SK-N-SH treated with all-trans-retinoic acid at 6 μM for 48 hours (cell line): Measurements from ENCODE around the gene STAC2.

ENCODE experiments used
- ATAC-seq: fragments of 200-7000 bp; cut with Tn5 transposase; 3 replicates; pipeline ENCODE4 v1.9.1; 2020; ENCODE audit warnings: mild to moderate bottlenecking, moderate library complexity
- ARNTL ChIP-seq: fragments of 450-650 bp; formaldehyde crosslinking; IDR thresholded peaks from 2 replicates; pipeline ENCODE4 v1.5.0; 2020; ENCODE audit warnings: low read depth, mild to moderate bottlenecking, moderate library complexity, borderline replicate concordance
- BACH2 ChIP-seq: fragments of 250-450 bp; sonication (Bioruptor Pico); IDR thresholded peaks from 2 replicates; pipeline ENCODE4 v1.9.0; 2021; ENCODE audit warnings: mild to moderate bottlenecking, borderline replicate concordance
- CSDC2 ChIP-seq: fragments of 250-450 bp; sonication (Bioruptor Pico); IDR thresholded peaks from 2 replicates; pipeline ENCODE4 v1.5.0; 2020; ENCODE audit warnings: mild to moderate bottlenecking, moderate library complexity
- GLIS3 ChIP-seq: fragments of 250-450 bp; sonication (Bioruptor Pico); IDR thresholded peaks from 2 replicates; pipeline ENCODE4 v1.5.0; 2020; ENCODE audit warnings: mild to moderate bottlenecking, moderate library complexity
- OSR1 ChIP-seq: fragments of 250-450 bp; sonication (Bioruptor Pico); IDR thresholded peaks from 2 replicates; pipeline ENCODE4 v1.8.0; 2022; ENCODE audit warnings: moderate library complexity, mild to moderate bottlenecking, inconsistent platforms
- RARB ChIP-seq: fragments of 250-450 bp; sonication (Bioruptor Pico); IDR thresholded peaks from 2 replicates; pipeline ENCODE4 v1.8.0; 2021; ENCODE audit warnings: mild to moderate bottlenecking, moderate library complexity
- TOX ChIP-seq: fragments of 250-450 bp; sonication (Bioruptor Pico); IDR thresholded peaks from 2 replicates; pipeline ENCODE4 v1.8.0; 2021; ENCODE audit warnings: mild to moderate bottlenecking, moderate library complexity, borderline replicate concordance
- TSHZ2 ChIP-seq: fragments of 250-450 bp; sonication (Bioruptor Pico); IDR thresholded peaks from 2 replicates; pipeline ENCODE4 v1.5.0; 2020; ENCODE audit warnings: mild to moderate bottlenecking, moderate library complexity
- ZC3H10 ChIP-seq: fragments of 250-450 bp; sonication (Bioruptor Pico); IDR thresholded peaks from 2 replicates; pipeline ENCODE4 v1.5.1; 2021; ENCODE audit warnings: mild to moderate bottlenecking, moderate library complexity
- ZFP3 ChIP-seq: fragments of 250-450 bp; sonication (Bioruptor Pico); IDR thresholded peaks from 2 replicates; pipeline ENCODE4 v1.5.0; 2020; ENCODE audit warnings: mild to moderate bottlenecking, moderate library complexity
- ZFP30 ChIP-seq: fragments of 450-650 bp; formaldehyde crosslinking; IDR thresholded peaks from 2 replicates; pipeline ENCODE4 v1.5.0; 2022; ENCODE audit warnings: mild to moderate bottlenecking, moderate library complexity
- ZNF565 ChIP-seq: fragments of 450-650 bp; formaldehyde crosslinking; conservative IDR thresholded peaks from 2 replicates; pipeline ENCODE4 v1.5.0; 2020; ENCODE audit warnings: low read depth, mild to moderate bottlenecking, moderate library complexity
- ZNF70 ChIP-seq: fragments of 450-650 bp; formaldehyde crosslinking; IDR thresholded peaks from 2 replicates; pipeline ENCODE4 v1.5.0; 2020; ENCODE audit warnings: mild to moderate bottlenecking, moderate library complexity
- TF ChIP-seq, protein P1 (sequence below): fragments of 250-450 bp; sonication (Bioruptor Pico); IDR thresholded peaks from 2 replicates; pipeline ENCODE4 v1.8.0; 2020; ENCODE audit warnings: mild to moderate bottlenecking, moderate library complexity, borderline replicate concordance
- TF ChIP-seq, protein P2 (sequence below): fragments of 250-450 bp; sonication (Bioruptor Pico); IDR thresholded peaks from 2 replicates; pipeline ENCODE4 v1.5.1; 2021; ENCODE audit warnings: mild to moderate bottlenecking, moderate library complexity

STAC2 gene

DNA sequence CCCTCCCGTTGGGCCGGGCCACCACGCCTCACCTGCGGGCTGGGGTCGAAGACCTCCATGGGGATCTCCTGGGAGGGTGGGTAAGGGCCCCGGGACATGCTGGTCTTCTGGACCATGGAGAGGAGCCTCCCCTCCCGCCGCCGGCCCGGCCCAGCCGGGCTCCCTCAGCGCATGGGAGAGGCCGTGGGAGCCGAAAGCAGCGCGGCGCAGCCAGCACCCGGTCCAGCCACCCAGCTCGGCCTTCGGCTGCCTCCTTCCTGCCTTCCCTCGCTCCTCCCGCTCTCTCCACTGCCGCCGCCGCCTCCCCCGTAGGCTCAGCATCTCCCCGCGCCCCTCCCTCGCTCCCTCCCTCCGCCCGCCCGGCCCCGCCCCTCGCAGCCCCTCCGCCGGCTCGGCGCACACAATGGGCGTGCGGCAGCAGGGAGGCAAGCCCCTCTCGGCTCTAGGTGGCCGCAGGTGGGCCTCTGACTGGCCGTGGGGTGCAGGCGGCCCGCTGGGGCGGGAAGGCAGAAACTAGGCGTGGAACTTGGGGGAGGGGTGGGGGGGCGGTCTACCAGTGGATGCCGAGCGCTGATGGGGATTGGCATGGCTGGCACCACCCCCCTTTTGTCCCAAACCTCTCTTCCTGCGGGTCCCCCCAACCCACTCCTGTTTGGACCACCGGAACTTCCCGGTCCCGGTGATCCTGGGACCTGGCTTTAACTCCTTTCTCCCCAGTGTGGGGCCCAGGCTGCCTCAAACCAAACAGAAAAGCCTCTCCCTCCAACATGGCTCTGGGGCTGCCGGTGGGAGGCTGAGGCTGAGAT lies 28.2 kb downstream of the STAC2 start, which contains the start of gene CACNB1:
CACNB1 (minus strand) TSS at position 290 of the 806 bp plus-strand sequence; CDS start at position 116, 174 bp downstream.
- no peak for TF ChIP-seq ARNTL (CRISPR knock-in tag)
- TF ChIP-seq, all 23 proteins: peak for 0
- peak; percentile 86 for ATAC-seq

DNA sequence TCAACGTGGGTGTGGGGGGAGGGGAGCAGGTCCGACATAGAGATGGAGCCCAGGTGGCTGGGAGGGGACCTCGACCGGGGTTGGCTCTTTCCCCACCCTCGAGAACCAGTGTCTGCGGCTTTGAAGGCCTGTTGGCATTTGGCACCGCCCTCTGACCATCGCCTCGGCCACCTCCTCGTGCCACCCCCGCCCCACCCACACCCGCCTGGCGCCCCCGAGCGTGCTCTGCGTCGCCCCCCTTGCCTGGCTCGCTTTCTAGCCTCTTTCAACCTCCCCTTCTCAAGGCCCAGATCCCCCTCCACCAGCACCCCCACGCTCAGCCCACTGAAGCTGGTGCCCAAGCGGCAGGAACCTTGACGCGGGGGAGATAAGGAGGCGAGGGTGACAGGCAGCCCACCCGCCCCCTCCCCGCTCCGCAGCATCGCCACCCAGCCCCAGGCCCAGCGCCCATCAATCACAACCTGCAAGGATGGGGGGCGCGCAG lies 28.9 kb downstream of the STAC2 start:
- TF ChIP-seq OSR1 (CRISPR knock-in tag) (no peak), ZC3H10 (CRISPR knock-in tag) (no peak), ZNF565 (CRISPR knock-in tag) (no peak), ZFP30 (no peak)
- peak; percentile 41 for ATAC-seq

DNA sequence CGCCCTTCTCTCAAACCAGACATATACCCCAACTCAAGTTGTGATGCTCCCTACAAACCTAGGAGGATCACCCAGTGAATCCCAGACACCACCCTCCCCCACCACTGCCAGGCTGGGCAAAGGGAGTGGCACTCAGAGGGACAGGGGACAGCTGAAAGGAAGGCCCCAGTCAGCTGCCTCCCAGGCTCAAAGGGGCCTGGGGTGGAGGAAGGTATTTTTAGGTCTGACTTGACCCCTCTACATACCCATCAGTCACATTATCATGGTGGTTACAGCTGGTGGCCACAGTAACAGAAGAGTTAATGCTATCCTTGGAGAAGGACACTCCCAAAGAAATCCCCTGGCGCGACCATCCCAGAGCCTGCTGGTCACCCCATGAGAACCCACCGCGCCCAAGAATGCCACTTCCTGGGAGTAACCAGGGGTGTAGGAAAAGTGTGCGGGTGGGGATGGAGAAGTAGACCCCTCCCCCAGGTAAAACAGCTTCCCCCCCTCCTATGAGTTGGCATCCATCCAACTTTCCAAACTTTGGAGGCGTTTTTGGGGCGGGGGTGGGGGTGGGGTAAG lies 29.4 kb downstream of the STAC2 start:
- ATAC-seq: no peak
- TF ChIP-seq, protein P1, sequence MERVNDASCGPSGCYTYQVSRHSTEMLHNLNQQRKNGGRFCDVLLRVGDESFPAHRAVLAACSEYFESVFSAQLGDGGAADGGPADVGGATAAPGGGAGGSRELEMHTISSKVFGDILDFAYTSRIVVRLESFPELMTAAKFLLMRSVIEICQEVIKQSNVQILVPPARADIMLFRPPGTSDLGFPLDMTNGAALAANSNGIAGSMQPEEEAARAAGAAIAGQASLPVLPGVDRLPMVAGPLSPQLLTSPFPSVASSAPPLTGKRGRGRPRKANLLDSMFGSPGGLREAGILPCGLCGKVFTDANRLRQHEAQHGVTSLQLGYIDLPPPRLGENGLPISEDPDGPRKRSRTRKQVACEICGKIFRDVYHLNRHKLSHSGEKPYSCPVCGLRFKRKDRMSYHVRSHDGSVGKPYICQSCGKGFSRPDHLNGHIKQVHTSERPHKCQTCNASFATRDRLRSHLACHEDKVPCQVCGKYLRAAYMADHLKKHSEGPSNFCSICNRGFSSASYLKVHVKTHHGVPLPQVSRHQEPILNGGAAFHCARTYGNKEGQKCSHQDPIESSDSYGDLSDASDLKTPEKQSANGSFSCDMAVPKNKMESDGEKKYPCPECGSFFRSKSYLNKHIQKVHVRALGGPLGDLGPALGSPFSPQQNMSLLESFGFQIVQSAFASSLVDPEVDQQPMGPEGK (CRISPR knock-in tag): no peak
- TF ChIP-seq GLIS3 (CRISPR knock-in tag): no peak
- no peak for TF ChIP-seq ZFP3 (CRISPR knock-in tag)
- no peak for TF ChIP-seq CSDC2 (CRISPR knock-in tag)
- TF ChIP-seq, protein P2, sequence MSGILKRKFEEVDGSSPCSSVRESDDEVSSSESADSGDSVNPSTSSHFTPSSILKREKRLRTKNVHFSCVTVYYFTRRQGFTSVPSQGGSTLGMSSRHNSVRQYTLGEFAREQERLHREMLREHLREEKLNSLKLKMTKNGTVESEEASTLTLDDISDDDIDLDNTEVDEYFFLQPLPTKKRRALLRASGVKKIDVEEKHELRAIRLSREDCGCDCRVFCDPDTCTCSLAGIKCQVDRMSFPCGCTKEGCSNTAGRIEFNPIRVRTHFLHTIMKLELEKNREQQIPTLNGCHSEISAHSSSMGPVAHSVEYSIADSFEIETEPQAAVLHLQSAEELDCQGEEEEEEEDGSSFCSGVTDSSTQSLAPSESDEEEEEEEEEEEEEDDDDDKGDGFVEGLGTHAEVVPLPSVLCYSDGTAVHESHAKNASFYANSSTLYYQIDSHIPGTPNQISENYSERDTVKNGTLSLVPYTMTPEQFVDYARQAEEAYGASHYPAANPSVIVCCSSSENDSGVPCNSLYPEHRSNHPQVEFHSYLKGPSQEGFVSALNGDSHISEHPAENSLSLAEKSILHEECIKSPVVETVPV (CRISPR knock-in tag): no peak
- TF ChIP-seq OSR1 (CRISPR knock-in tag): no peak
- no peak for TF ChIP-seq TSHZ2 (CRISPR knock-in tag)
- TF ChIP-seq ZNF70 (CRISPR knock-in tag): no peak

DNA sequence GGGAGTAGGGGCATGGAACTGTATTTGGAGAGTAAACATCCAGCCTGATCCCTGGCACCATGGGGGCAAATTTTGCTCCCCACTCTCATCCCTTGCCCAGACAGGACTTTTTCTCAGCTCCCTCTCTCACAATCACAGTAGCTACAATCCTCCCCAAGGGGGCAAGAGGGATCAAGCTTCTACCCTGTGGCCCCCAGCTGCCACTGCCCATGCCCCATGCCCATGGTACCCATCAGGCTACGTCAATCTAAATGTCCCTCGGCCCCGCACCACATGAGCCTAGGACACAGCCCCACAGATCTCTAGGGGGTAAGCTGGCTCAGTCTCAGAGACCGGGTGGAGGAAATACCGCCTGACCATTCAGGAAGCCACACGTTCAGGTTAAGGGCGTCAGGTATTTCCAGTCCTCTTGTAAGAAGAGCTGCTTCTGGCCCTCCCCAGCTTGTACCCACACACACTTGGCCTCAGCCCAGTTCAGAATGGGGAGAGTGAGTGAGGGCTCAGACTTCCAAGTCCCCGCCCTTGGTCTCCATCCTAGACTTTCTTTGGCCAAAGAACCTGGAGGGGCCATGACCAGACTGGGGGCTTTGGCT lies 30.1 kb downstream of the STAC2 start:
- ATAC-seq: no peak

More for the DNA sequence above, 30.1 kb downstream of the STAC2 start:
- TF ChIP-seq OSR1 (CRISPR knock-in tag) (no peak), ZNF565 (CRISPR knock-in tag) (no peak), BACH2 (CRISPR knock-in tag) (no peak), TOX (CRISPR knock-in tag) (no peak), RARB (no peak)
- TF ChIP-seq, protein P1 (CRISPR knock-in tag): no peak
- TF ChIP-seq, protein P2 (CRISPR knock-in tag): no peak
